ENCODE data around the gene GPATCH3. TPM values are rescaled to one million over a fixed set of nuclear protein-coding genes. Genes with fewer than 3 reads are reported as not detected.
"Not testable (repeated sequence)": the region's sequence is repeated elsewhere in the genome, so short reads cannot be mapped to it uniquely, and the experiment has no call there.

Gene GPATCH3, protein sequence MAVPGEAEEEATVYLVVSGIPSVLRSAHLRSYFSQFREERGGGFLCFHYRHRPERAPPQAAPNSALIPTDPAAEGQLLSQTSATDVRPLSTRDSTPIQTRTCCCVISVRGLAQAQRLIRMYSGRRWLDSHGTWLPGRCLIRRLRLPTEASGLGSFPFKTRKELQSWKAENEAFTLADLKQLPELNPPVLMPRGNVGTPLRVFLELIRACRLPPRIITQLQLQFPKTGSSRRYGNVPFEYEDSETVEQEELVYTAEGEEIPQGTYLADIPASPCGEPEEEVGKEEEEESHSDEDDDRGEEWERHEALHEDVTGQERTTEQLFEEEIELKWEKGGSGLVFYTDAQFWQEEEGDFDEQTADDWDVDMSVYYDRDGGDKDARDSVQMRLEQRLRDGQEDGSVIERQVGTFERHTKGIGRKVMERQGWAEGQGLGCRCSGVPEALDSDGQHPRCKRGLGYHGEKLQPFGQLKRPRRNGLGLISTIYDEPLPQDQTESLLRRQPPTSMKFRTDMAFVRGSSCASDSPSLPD
- 1 to 10 TPM; 6.2 to 8.3 TPM for total RNA-seq

DNA sequence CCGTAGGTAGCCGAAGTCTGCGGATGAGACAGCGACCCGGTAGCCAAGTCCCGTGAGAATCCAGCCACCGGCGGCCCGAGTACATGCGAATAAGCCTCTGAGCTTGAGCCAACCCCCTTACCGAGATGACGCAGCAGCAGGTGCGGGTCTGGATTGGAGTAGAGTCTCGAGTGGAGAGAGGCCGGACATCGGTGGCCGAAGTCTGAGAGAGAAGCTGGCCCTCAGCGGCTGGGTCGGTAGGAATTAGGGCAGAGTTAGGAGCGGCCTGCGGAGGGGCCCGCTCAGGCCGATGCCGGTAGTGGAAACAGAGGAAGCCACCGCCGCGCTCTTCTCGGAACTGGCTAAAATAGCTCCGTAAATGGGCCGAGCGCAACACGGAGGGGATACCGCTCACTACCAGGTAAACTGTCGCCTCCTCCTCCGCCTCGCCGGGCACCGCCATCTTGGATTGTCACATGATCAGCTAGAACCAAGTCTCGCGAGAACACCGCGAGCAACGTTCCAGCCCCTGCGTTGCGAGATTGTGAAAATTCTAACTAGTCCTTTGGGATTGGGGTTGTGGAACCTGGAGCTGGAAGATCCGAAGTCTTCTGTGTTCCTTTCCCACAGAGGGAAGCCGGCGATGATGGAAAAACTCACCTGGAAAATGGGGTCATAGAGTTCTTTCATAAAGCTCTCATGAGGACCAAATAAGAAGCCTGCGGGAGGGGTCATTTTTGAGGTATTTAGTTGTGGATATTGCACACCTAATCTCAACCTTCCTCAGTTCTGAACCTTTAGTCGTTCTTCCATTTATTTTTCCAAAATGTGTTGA lies at the start of gene GPATCH3:
Gene GPATCH3 (minus strand): TSS at position 467 of the 814 bp plus-strand sequence. CDS start 25 bp downstream, at position 442.
- H3K27ac ChIP-seq = peak within 1 kb of the TSS; percentile 78 to 84
- TF ChIP-seq, protein P1, sequence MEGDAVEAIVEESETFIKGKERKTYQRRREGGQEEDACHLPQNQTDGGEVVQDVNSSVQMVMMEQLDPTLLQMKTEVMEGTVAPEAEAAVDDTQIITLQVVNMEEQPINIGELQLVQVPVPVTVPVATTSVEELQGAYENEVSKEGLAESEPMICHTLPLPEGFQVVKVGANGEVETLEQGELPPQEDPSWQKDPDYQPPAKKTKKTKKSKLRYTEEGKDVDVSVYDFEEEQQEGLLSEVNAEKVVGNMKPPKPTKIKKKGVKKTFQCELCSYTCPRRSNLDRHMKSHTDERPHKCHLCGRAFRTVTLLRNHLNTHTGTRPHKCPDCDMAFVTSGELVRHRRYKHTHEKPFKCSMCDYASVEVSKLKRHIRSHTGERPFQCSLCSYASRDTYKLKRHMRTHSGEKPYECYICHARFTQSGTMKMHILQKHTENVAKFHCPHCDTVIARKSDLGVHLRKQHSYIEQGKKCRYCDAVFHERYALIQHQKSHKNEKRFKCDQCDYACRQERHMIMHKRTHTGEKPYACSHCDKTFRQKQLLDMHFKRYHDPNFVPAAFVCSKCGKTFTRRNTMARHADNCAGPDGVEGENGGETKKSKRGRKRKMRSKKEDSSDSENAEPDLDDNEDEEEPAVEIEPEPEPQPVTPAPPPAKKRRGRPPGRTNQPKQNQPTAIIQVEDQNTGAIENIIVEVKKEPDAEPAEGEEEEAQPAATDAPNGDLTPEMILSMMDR (IDR thresholded peaks at IDR 0.05) = no peak
- peak; percentile 96 for DNase-seq (ENCODE audit: low spot score)

DNA sequence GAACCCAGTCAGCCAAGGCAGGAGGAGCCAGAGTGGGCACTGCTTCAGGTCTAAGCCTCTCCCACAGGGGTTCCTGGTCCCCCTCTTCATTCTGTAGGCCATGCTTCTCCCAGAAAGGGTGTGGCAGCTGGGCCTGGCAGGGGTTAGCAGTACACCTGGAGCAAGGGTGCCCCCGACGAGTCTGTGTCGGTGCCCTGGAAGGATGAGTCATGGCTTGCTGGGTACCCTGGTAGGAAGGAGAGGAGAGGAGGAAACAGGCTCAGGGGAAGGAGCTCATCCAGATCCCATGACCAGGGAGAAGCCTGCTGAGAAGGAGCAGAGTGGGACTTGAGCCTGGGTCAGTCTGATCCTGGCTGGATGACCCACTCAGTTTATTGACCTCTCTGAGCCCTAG lies 49.7 kb upstream of the GPATCH3 start:
- peaks cover 0 to 32% of the 10 kb centered on the region in 2 donors for H3K4me1 ChIP-seq
- no peaks in the 10 kb centered on the region for H3K27me3 ChIP-seq
- H3K36me3 ChIP-seq = peaks cover 22% of the 10 kb centered on the region
- no peak overlapping the region for H3K4me3 ChIP-seq
- peak overlapping the region; percentile 68 to 74 for H3K27ac ChIP-seq
- no peak for DNase-seq (ENCODE audit: low spot score)
- H3K9me3 ChIP-seq = no peaks in the 10 kb centered on the region
- TF ChIP-seq, protein P1 (IDR thresholded peaks at IDR 0.05) = no peak

More for the DNA sequence above, at the start of gene GPATCH3:
- Histone ChIP-seq H3K4me1 (peaks cover 0 to 18% of the 10 kb centered on the region in 2 donors), H3K36me3 (peaks cover 23% of the 10 kb centered on the region), H3K9me3 (no peaks in the 10 kb centered on the region), H3K4me3 (peak within 1 kb of the TSS; percentile 86 to 87), H3K27me3 (no peaks in the 10 kb centered on the region)

DNA sequence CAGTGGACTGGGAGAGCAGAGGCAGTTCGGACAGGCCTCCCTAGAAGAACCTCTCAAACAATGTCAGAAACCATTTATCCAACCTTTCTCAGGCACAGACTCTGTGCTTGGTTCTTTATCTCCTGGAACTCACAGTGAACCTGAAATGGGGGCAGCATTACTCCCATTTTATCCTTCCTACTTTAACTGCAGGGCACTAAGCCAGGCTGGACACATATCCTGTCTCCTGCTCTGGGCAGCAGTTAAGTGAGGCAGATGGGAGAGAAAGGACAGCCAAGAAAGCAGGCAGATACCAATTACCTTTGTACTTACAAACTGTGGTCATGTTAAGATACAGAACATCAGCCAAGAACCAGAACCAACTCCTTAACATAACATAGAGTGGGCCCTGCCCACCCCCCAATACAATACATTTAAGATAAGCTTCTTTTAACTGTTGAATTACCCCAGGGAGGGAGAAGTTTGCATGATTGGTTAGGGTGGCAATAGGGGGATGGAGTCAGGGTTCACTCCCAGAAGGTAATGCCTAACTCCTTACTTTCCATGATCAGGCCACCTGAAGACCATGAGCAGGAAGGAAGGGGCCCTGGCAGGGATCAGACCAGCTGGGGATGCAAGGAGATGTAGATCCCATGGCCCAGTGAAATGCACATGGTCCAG lies 49.1 kb upstream of the GPATCH3 start:
- TF ChIP-seq, protein P1 (IDR thresholded peaks at IDR 0.05) = no peak
- H3K36me3 ChIP-seq = peaks cover 27% of the 10 kb centered on the region
- H3K4me3 ChIP-seq = no peak overlapping the region
- H3K9me3 ChIP-seq = no peaks in the 10 kb centered on the region
- no peaks in the 10 kb centered on the region for H3K27me3 ChIP-seq
- H3K4me1 ChIP-seq = peaks cover 0 to 32% of the 10 kb centered on the region in 2 donors
- H3K27ac ChIP-seq = peak overlapping the region; percentile 68 to 74
- DNase-seq (ENCODE audit: low spot score) = no peak

DNA sequence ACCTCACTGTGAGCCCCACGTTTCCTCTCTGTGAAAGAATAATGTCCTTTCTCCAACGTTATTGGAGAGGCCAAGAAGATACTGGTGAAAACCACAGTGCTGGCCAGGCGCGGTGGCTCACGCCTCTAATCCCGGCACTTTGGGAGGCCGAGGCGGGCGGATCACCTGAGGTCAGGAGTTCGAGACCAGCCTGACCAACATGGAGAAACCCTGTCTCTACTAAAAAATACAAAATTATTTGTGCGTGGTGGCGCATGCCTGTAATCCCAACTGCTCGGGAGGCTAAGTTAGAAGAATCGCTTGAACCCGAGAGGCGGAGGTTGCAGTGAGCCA lies 48.4 kb upstream of the GPATCH3 start:
- not testable (repeated sequence) for H3K4me3 ChIP-seq; H3K27me3 ChIP-seq; H3K9me3 ChIP-seq; DNase-seq (ENCODE audit: low spot score)
- H3K27ac ChIP-seq = peak overlapping the region; percentile 11 to 68
- H3K36me3 ChIP-seq = peaks cover 34% of the 10 kb centered on the region
- peaks cover 0 to 32% of the 10 kb centered on the region in 2 donors for H3K4me1 ChIP-seq

DNA sequence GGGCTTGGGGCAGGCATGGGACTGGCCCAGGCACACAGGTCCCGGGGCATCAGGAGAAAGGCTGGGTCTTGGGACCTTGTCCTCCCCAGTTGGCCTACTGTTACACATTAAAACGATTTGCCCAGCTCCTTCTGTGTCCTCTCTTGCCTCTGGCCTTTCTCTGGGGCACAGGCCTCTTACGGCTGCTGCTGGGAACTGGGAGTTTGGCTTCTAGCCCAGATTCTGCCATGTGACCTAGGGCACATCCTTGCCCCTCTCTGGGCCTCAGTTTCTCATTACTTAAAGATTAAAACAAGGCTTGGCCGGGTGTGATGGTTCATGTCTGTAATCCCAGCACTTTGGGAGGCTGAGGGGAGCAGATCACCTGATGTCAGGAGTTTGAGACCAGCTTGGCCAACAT lies 46.0 kb upstream of the GPATCH3 start:
- Histone ChIP-seq H3K9me3 (no peaks in the 10 kb centered on the region), H3K4me1 (peaks cover 0 to 40% of the 10 kb centered on the region in 2 donors), H3K27me3 (no peaks in the 10 kb centered on the region), H3K27ac (peak overlapping the region; percentile 51 to 66), H3K4me3 (no peak overlapping the region), H3K36me3 (peaks cover 59% of the 10 kb centered on the region)
- DNase-seq (ENCODE audit: low spot score) = no peak
- TF ChIP-seq, protein P1 (IDR thresholded peaks at IDR 0.05) = no peak
